Kidney (tissue), 14 donors: ENCODE measurements around the gene TMEM198. TPM values are rescaled to one million over a fixed set of nuclear protein-coding genes. Genes with fewer than 3 reads are reported as not detected.

Source experiments
- DNase-seq, 5 donors: peaks; one replicate each; pipeline ENCODE4 v3.0.0-alpha.2; 2013 to 2020
- FAIRE-seq: peaks from 2 replicates; lab custom pipeline; 2012; peaks lifted over from hg19 to GRCh38; lab: Jason Lieb, UNC
- H3K27ac ChIP-seq, 2 donors: one replicate each; pipeline ENCODE4 v1.7.0; 2013; ENCODE audit warnings: low read depth in 2 of 2, low read length in 2 of 2, inconsistent platforms in 1 of 2
- H3K27me3 ChIP-seq: one replicate; pipeline ENCODE4 v1.7.1; 2013; ENCODE audit warnings: low read length, inconsistent platforms; ENCODE audit not compliant: control insufficient read depth, insufficient read depth
- H3K36me3 ChIP-seq, 3 donors: one replicate each; pipeline versions ENCODE4 v1.7.0 to v1.7.1; 2013; ENCODE audit warnings: low read length in 3 of 3, control low read depth in 1 of 3, inconsistent platforms in 1 of 3; ENCODE audit not compliant: insufficient read depth in 3 of 3, control insufficient read depth in 2 of 3
- H3K4me1 ChIP-seq, 3 donors: one replicate each; pipeline versions ENCODE4 v1.7.0 to v1.7.1; 2013; ENCODE audit warnings: low read length in 3 of 3, inconsistent platforms in 1 of 3, low read depth in 1 of 3; ENCODE audit not compliant: control insufficient read depth in 2 of 3, insufficient read depth in 2 of 3
- H3K4me3 ChIP-seq, 3 donors: one replicate each; pipeline versions ENCODE4 v1.7.0 to v1.8.1; 2013; ENCODE audit warnings: low read length in 3 of 3, control low read depth in 1 of 3, inconsistent platforms in 1 of 3
- H3K9ac ChIP-seq, 3 donors: one replicate each; pipeline versions ENCODE4 v1.7.0 to v1.7.1; 2013; ENCODE audit warnings: low read length in 3 of 3, control low read depth in 1 of 3, inconsistent platforms in 1 of 3
- H3K9me3 ChIP-seq, 3 donors: one replicate each; pipeline versions ENCODE4 v1.7.0 to v1.7.1; 2013; ENCODE audit warnings: low read length in 3 of 3, control low read depth in 1 of 3, inconsistent platforms in 1 of 3; ENCODE audit not compliant: control insufficient read depth in 2 of 3, insufficient read depth in 1 of 3
- intact Hi-C: fragments of 100-400 bp; cut with DNase I; formaldehyde crosslinking; loops from one replicate; pipeline ENCODE4 v1.11.1; 2022
- polyA plus RNA-seq: library from polyadenylated mRNA; stranded (reverse); fragments of 350-450 nt; fragmentation: Illumina TruSeq; extraction: RNeasy Lipid Tissue Mini Kit (QIAGEN cat#74804); gene quantifications from one replicate; pipeline ENCODE4 v1.2.3, GENCODE V29; 2014; ENCODE audit warnings: low read depth, low replicate concordance; ENCODE audit not compliant: insufficient read depth
- total RNA-seq: library from RNA; stranded (reverse); fragmentation: NEBNext Ultra II Directional; extraction: Animal tissue kit (Norgen Biotek cat#: 25700); gene quantifications from one replicate; pipeline ENCODE4 v1.2.1, GENCODE V29; 2021
- TF ChIP-seq, protein P1 (sequence below): IDR thresholded peaks from 3 replicates; pipeline ENCODE4 v1.5.1; 2012; ENCODE audit warnings: mild to moderate bottlenecking, moderate library complexity, borderline replicate concordance; ENCODE audit not compliant: insufficient read depth; ENCODE audit errors: extremely low read depth
- donor health status: control.
- donor health status: control.
- donor health status: control.
- donor health status: control.
- donor health status: control.
- donor health status: DM: yes; HTN: yes; CAD: no.
- donor health status: Normal renal cell carcinoma (clear cell type).

TMEM198 gene
- total and polyA plus RNA-seq, 2 donors from 2014 or later: 4.2 to 4.5 TPM

DNA sequence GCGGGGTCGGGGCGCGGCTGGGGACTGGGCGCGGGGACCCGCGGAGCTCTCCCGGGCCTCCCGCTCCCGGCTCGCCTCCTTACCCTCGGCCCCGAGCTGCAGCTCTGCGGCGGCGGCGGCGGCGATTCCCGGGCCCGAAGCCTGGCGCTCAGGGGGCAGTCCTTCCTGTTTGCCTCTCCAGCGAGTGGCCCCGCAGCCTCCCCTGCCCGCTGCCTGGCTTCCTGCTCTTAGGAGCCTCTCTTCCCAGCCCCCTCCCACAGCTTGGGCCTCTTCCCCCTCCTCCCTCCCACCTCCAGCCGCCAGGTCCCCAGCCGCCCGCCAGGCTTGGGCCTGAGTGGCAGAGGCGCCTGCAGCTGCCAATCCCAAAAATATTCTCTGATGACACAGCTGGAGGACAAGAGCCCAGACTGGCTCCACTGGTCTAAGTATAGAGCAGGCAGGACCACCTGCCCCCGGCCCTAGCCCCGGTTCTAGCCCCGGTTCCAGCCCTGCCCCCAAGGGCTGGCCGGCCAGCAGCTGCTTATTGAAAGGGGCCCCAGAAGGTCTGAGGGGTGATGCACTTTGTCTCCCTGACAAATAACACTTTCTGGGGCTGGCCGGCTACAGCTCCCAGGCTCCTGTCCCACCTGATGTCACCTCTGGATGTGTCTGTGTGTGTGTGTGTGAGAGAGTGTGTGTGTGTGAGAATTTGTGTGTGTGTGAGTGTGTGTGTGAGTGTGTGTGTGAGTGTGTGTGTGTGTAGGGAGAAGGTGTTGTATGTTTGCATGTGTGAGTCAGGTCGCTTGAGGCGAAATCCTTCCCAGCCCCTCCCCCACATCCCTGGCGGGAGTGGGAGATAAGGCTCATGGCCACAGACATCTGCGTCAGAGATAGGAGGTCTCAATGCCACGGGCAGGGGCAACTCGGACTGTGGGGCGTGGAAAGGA is 27.7 kb downstream of the TMEM198 start, which contains the start of gene OBSL1:
TSS of gene OBSL1 (minus strand) at position 229 of the 926 bp plus-strand sequence. CDS start 307 bp downstream, outside the sequence.
- FAIRE-seq: no peak
- no peaks in the 10 kb centered on the region for H3K9me3 ChIP-seq
- DNase-seq: peak; percentile 93 to 95 (median 94)
- intact Hi-C loops: no loop called here
- H3K36me3 ChIP-seq: no peaks in the 10 kb centered on the region
- peak within 1 kb of the TSS; percentile 43 to 53 for H3K27ac ChIP-seq
- H3K4me1 ChIP-seq: peaks cover 0 to 11% (median 10%) of the 10 kb centered on the region in 3 donors
- peak within 1 kb of the TSS; percentile 18 to 69 (median 24) for H3K9ac ChIP-seq
- H3K4me3 ChIP-seq: peak within 1 kb of the TSS; percentile 19 to 55 (median 33)
- H3K27me3 ChIP-seq: no peaks in the 10 kb centered on the region
- TF ChIP-seq, protein P1, sequence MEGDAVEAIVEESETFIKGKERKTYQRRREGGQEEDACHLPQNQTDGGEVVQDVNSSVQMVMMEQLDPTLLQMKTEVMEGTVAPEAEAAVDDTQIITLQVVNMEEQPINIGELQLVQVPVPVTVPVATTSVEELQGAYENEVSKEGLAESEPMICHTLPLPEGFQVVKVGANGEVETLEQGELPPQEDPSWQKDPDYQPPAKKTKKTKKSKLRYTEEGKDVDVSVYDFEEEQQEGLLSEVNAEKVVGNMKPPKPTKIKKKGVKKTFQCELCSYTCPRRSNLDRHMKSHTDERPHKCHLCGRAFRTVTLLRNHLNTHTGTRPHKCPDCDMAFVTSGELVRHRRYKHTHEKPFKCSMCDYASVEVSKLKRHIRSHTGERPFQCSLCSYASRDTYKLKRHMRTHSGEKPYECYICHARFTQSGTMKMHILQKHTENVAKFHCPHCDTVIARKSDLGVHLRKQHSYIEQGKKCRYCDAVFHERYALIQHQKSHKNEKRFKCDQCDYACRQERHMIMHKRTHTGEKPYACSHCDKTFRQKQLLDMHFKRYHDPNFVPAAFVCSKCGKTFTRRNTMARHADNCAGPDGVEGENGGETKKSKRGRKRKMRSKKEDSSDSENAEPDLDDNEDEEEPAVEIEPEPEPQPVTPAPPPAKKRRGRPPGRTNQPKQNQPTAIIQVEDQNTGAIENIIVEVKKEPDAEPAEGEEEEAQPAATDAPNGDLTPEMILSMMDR: no peak

DNA sequence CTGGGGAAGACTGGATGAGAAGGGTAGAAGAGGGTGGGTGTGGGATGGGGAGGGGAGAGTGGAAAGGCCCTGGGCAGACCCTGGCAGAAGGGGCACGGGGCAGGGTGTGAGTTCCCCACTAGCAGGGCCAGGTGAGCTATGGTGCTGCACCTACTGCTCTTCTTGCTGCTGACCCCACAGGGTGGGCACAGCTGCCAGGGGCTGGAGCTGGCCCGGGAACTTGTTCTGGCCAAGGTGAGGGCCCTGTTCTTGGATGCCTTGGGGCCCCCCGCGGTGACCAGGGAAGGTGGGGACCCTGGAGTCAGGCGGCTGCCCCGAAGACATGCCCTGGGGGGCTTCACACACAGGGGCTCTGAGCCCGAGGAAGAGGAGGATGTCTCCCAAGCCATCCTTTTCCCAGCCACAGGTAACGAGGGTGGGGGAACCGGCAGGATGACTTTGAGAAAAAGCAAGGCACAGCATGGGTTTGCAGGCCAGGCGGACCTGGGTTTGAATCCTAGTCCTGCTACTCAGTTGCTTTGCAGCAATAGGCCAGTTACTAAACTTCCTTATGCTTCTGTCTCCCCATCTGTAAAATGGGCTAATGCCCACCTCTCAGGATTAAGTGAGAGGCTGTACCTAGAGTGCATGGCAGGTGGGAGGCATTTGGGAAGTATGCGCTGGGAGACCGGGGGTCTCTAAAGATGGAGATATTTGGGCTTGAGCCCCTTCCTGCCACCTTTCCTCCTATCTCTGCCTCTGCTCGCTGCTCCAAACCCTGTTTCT is 28.6 kb downstream of the TMEM198 start, which contains the start of gene INHA:
TSS of gene INHA (plus strand) at position 74 of the 765 bp plus-strand sequence. CDS start at position 139, 65 bp downstream.
- no peak for FAIRE-seq
- no peak for DNase-seq
- Histone ChIP-seq H3K4me1 (peaks cover 0 to 11% (median 10%) of the 10 kb centered on the region in 3 donors), H3K27me3 (no peaks in the 10 kb centered on the region), H3K9me3 (no peaks in the 10 kb centered on the region), H3K36me3 (no peaks in the 10 kb centered on the region), H3K4me3 (peak within 1 kb of the TSS in 2 of 3 donors; percentile 33 to 55), H3K9ac (peak within 1 kb of the TSS; percentile 18 to 69 (median 24)), H3K27ac (peak within 1 kb of the TSS; percentile 43 to 53)
- intact Hi-C loops: no loop called here
- TF ChIP-seq, protein P1: no peak

DNA sequence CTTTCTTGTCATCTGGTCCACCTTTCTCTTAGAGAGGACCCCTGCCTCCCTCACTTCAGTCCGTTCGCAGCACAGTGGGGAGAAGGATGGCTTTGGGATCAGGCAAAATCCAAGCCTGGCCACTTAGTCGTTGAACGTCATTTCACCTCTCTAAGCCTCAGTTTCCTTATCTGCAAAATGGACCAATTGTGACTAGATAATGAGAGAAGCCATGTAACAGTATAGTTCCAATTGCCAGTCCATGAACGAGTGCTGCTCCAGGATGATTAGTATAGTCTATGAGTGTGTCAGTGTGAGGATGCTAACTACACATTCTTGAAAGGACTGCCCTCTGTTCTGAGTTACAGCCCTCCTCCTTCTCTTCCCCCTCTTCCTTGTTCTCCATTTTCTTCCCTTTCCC is 29.3 kb downstream of the TMEM198 start:
- TF ChIP-seq, protein P1: no peak
- H3K4me3 ChIP-seq: no peak overlapping the region
- no peaks in the 10 kb centered on the region for H3K36me3 ChIP-seq
- DNase-seq (no peak), FAIRE-seq (no peak)
- no peak overlapping the region for H3K27ac ChIP-seq
- no peaks in the 10 kb centered on the region for H3K9me3 ChIP-seq
- H3K4me1 ChIP-seq: peaks cover 0 to 11% (median 10%) of the 10 kb centered on the region in 3 donors
- no peak overlapping the region for H3K9ac ChIP-seq
- intact Hi-C loops: no loop called here
- H3K27me3 ChIP-seq: no peaks in the 10 kb centered on the region
